Heart left ventricle (tissue), 13 donors: Measurements from ENCODE around the gene C1orf146.

Source experiments
- CTCF ChIP-seq, 12 donors: fragments of 200-600 bp; sonication (generic) in 4 of 12; IDR thresholded peaks; one replicate each; pipeline versions ENCODE4 v1.5.0 to v1.8.0; 2018 to 2022; ENCODE audit warnings: antibody characterized with exemption in 12 of 12, mild to moderate bottlenecking in 5 of 12
- POLR2A ChIP-seq, 2 donors: fragments of 450-650 bp; IDR thresholded peaks; one replicate each; pipeline ENCODE4 v1.6.1; 2017; ENCODE audit warnings: antibody characterized with exemption in 2 of 2, mild to moderate bottlenecking in 2 of 2, moderate library complexity in 2 of 2
- donor health status: ischemic (EF 13 %, LVEDD 7.1; RV severe dilation, severe dysfunction).
- donor health status: DM: no; HTN: yes; CAD: no.
- donor health status: DM: no; HTN: no; CAD: no.
- donor health status: ischemic (EF 25% LVEDD 6.9; RV normal size, moderate dysfunction).
- donor health status: ischemic (EF 25% LVEDD 5.7; RV mildly dilated, moderate dysfunction).
- donor health status: ischemic (EF 35%, LVEDD 5.7; RV mildly dilated, moderate dysfunction).
- donor health status: nonischemic (EF 11% LVEDD 7.7; RV severe dilation, severe dysfunction).
- donor health status: DM: yes; HTN: yes; CAD: no.
- donor health status: PGD.
- donor health status: ischemic (EF 29% LVEDD 5.4; RV normal size, mild dysfunction).
- donor health status: nonischemic (EF 23%, LVEDD 6.1; RV moderate dilation, normal function).

DNA sequence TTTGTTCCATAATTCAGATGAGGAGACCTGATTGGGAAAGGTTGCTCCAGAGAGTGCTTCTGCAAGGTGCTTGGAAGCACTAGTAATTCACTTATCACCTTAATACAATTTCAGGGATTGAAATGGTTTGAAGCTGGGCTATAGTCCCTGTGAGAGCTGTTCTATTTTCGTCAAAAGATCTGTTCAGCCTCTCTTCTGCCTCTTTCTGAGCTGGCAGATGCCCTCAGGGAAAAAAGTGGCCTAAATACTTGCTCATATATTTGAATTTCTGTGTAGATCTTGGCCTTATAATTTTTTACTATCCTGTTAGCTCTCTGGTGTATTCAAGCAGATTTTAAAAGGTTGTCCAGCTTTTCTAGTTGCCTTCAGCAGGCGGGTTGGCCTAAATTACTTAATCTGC is 22.3 kb downstream of the C1orf146 start:
- TF ChIP-seq CTCF (IDR thresholded peaks at IDR 0.05): no peak
- no peak for TF ChIP-seq POLR2A (IDR thresholded peaks at IDR 0.05)
